ENCODE results near the gene S100B.

S100B gene
- total RNA-seq, result 0 to 3.3 (median 0.09) reads per million in 3 donors

DNA sequence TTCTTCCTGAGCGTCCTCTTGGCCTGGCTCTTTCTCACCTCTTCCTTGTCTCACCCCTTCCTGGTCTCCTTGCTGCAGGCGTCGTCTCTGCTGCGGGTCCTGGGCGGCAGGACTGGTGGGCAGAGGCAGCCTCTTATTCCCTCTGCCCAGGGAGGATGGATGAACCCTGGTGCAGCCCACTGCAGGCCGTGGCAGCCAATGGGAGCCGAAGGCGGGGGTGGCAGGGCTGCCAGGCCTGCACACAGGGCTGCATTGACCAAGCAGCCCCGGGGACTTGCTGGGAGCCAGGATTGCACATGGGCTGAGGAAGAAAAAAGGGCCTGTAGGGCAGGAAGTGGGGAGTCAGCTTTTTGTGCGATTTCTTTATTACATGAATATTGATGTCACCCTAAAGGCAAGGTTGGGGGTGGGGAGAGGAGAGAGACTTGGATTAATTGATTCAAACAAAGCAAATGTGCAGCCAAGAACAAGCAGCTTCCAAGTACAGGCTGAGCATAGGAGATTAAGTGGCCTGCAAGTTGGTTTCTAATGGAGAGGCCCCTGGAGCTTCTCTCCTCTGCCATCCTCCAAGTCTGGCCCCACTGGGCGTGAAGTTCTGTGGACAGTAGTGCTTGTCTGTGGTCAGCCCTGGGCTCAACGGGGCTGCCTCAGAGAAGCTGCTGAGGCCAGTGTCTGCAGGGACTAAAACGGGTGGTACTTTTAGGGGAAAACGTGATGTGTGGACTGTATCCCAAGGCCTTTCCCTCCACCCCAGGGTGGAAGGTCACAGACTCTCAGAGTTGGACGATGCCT is at the start of gene S100B:
Gene S100B, minus strand, starts transcription at position 108 of the 792 bp plus-strand sequence. CDS start 2,667 bp downstream, outside the sequence.
- Histone ChIP-seq H3K4me1 (ENCODE audit: control insufficient read depth, insufficient read depth, low read length, poor library complexity, severe bottlenecking) (peaks cover 22% of the 10 kb centered on the region), H3K27ac (ENCODE audit: insufficient read depth, low read length, poor library complexity, severe bottlenecking) (no peak within 1 kb of the TSS), H3K4me3 (ENCODE audit: insufficient read depth, low read depth, low read length, poor library complexity, severe bottlenecking) (no peak within 1 kb of the TSS), H3K9me3 (ENCODE audit: control insufficient read depth, low read length) (no peaks in the 10 kb centered on the region), H3K27me3 (replicated peaks; ENCODE audit: control insufficient read depth, insufficient read depth, low read length, poor library complexity, severe bottlenecking) (no peaks in the 10 kb centered on the region), H3K36me3 (ENCODE audit: control insufficient read depth, insufficient read depth, low read length) (no peaks in the 10 kb centered on the region)
- DNase-seq, result no peak

DNA sequence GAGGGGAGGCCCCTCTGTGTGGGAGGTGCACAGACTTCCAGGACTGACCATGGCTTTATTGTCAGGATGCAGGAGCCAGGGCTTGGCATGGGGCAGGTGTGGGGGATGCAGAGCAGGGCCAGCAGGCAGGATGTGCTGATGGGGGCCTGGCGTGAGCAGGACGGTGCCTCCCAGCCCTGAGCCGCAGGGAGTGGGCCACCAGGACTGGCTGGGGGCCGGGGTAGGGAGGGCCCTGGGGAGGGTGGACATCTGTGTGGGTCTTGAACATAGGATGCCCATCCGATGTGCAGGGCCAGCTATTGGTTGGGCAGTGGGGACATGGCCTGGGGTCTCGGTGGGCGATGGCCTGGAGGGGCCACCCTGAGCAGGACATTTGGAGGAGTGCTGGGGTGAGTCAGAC is 46.2 kb upstream of the S100B start:
- H3K4me3 ChIP-seq (ENCODE audit: insufficient read depth, low read depth, low read length, poor library complexity, severe bottlenecking), result no peak overlapping the region
- H3K36me3 ChIP-seq (ENCODE audit: control insufficient read depth, insufficient read depth, low read length), result peaks cover 92% of the 10 kb centered on the region

DNA sequence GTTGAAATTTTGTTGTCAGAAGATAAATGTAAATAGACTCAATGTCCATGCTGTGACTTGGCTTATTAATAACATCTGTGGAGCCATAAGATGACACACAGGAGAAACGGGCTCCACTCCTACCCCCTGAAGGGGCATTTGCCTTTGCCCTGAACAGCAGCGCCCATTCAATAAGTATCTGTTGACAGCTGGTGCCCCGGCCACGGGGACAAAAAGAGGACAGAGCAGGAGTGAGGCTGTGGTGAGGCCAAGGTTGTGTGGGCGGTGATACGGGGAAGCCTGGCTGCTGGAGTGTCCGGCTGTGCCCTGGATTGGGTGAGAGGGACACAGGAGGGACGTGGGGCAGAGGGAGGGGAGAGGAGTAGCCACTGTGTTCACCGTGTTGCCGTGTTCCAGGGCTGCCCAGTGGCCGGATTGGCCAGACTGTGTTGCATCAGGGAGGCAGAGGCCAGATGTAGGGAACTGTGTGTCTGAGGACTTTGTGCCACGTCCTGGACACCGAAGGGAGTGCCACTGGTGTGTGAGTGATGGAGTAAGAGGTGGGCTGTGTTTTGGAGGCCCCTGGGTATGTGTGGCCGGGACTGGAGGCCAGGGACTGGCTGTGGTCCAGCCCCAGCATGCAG is 45.7 kb upstream of the S100B start:
- peaks cover 92% of the 10 kb centered on the region for H3K36me3 ChIP-seq (ENCODE audit: control insufficient read depth, insufficient read depth, low read length)
- peaks cover 9% of the 10 kb centered on the region for H3K9me3 ChIP-seq (ENCODE audit: control insufficient read depth, low read length)
- H3K27ac ChIP-seq (ENCODE audit: insufficient read depth, low read length, poor library complexity, severe bottlenecking), result no peak overlapping the region
- no peaks in the 10 kb centered on the region for H3K27me3 ChIP-seq (replicated peaks; ENCODE audit: control insufficient read depth, insufficient read depth, low read length, poor library complexity, severe bottlenecking)
- H3K4me3 ChIP-seq (ENCODE audit: insufficient read depth, low read depth, low read length, poor library complexity, severe bottlenecking), result no peak overlapping the region
- DNase-seq, result no peak
- no peaks in the 10 kb centered on the region for H3K4me1 ChIP-seq (ENCODE audit: control insufficient read depth, insufficient read depth, low read length, poor library complexity, severe bottlenecking)

More for the DNA sequence above, 46.2 kb upstream of the S100B start:
- Histone ChIP-seq H3K27me3 (replicated peaks; ENCODE audit: control insufficient read depth, insufficient read depth, low read length, poor library complexity, severe bottlenecking) (no peaks in the 10 kb centered on the region), H3K9me3 (ENCODE audit: control insufficient read depth, low read length) (peaks cover 9% of the 10 kb centered on the region), H3K4me1 (ENCODE audit: control insufficient read depth, insufficient read depth, low read length, poor library complexity, severe bottlenecking) (no peaks in the 10 kb centered on the region), H3K27ac (ENCODE audit: insufficient read depth, low read length, poor library complexity, severe bottlenecking) (no peak overlapping the region)
- DNase-seq, result no peak

DNA sequence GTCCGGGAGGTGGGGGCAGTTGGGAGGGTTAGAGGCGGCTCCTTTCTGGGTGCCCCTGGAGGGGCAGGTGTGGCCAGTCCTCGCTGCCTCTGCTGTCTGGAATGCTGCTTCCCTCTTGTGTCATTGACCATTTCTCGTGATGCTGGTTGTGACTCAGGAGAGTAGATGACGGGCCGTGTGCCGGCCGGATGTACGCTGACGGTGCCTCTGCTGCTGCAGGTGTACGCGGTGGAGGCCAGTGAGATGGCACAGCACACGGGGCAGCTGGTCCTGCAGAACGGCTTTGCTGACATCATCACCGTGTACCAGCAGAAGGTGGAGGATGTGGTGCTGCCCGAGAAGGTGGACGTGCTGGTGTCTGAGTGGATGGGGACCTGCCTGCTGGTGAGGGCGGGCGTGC is 44.5 kb upstream of the S100B start:
- no peak for DNase-seq
- H3K36me3 ChIP-seq (ENCODE audit: control insufficient read depth, insufficient read depth, low read length), result peaks cover 92% of the 10 kb centered on the region
- H3K4me1 ChIP-seq (ENCODE audit: control insufficient read depth, insufficient read depth, low read length, poor library complexity, severe bottlenecking), result no peaks in the 10 kb centered on the region
- H3K27me3 ChIP-seq (replicated peaks; ENCODE audit: control insufficient read depth, insufficient read depth, low read length, poor library complexity, severe bottlenecking), result no peaks in the 10 kb centered on the region
- H3K9me3 ChIP-seq (ENCODE audit: control insufficient read depth, low read length), result peaks cover under 1% of the 10 kb centered on the region
- no peak overlapping the region for H3K4me3 ChIP-seq (ENCODE audit: insufficient read depth, low read depth, low read length, poor library complexity, severe bottlenecking)
- no peak overlapping the region for H3K27ac ChIP-seq (ENCODE audit: insufficient read depth, low read length, poor library complexity, severe bottlenecking)

DNA sequence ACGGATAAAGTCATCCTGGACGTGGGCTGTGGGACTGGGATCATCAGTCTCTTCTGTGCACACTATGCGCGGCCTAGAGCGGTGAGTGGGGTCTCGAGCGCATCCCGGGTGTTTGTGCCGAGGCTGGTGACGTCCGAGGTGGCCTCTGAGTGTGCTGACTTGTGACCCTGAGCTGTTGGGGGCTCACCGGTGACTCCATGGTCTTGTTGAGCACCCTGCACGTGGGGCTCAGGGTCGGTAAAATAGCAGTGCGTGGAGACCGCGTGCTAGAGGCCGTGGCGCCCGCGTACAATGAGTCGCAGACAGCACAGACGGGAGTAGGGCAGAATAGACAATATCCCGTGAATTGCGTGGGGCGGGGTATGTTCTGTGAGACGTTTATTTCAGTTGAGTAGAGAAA is 43.7 kb upstream of the S100B start:
- DNase-seq, result no peak
- Histone ChIP-seq H3K27ac (ENCODE audit: insufficient read depth, low read length, poor library complexity, severe bottlenecking) (no peak overlapping the region), H3K36me3 (ENCODE audit: control insufficient read depth, insufficient read depth, low read length) (peaks cover 92% of the 10 kb centered on the region), H3K9me3 (ENCODE audit: control insufficient read depth, low read length) (no peaks in the 10 kb centered on the region), H3K4me1 (ENCODE audit: control insufficient read depth, insufficient read depth, low read length, poor library complexity, severe bottlenecking) (no peaks in the 10 kb centered on the region), H3K4me3 (ENCODE audit: insufficient read depth, low read depth, low read length, poor library complexity, severe bottlenecking) (no peak overlapping the region), H3K27me3 (replicated peaks; ENCODE audit: control insufficient read depth, insufficient read depth, low read length, poor library complexity, severe bottlenecking) (no peaks in the 10 kb centered on the region)

DNA sequence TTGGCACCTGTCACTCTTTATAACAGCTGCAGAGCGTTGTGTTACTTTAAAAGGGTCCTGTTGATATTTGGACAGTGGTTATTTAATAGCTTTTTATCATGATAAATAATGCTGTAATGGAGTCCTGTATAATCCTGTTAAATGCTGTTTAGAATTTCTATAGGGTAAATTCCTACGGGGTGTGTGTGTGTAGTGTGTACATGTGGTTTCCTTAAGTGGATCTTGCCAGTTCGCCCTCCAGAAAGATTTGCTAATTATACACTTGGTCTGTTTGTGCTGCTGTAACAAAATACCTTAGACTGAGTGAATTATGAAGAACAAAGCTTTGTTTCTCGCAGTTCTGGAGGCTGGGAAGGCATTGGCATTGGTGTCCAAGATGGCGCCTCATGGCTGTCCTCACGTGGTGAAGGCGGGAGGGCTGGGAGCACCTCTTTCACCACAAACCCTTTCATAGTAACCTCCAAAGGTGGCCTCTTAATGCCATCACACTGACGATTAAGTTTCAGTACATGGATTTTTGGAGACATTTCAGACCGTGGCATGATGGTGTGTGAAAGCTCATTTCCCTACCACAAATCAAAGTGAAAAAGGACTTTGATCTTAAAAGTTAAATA is 41.8 kb upstream of the S100B start:
- H3K36me3 ChIP-seq (ENCODE audit: control insufficient read depth, insufficient read depth, low read length), result peaks cover 87% of the 10 kb centered on the region
- H3K4me1 ChIP-seq (ENCODE audit: control insufficient read depth, insufficient read depth, low read length, poor library complexity, severe bottlenecking), result no peaks in the 10 kb centered on the region
- H3K27me3 ChIP-seq (replicated peaks; ENCODE audit: control insufficient read depth, insufficient read depth, low read length, poor library complexity, severe bottlenecking), result no peaks in the 10 kb centered on the region
- H3K27ac ChIP-seq (ENCODE audit: insufficient read depth, low read length, poor library complexity, severe bottlenecking), result no peak overlapping the region
- DNase-seq, result no peak
- H3K4me3 ChIP-seq (ENCODE audit: insufficient read depth, low read depth, low read length, poor library complexity, severe bottlenecking), result no peak overlapping the region
- no peaks in the 10 kb centered on the region for H3K9me3 ChIP-seq (ENCODE audit: control insufficient read depth, low read length)

DNA sequence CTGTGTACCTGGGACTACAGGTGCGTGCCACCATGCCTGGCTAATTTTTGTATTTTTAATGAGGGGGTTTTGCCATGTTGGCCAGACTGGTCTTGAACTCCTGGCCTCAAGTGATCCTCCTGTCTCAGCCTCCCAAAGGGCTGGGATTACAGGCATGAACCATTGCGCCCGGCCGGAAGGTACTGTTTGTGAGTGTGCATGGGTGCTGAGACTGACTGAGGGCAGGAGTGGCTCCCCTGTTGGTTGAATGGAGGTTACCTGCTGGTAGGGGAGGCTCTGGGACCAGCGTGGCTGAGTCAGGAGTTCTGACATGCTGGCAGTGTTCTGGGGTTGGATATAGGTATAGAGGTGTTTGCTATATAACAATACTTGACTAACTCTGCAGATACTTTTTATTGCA is 41.0 kb upstream of the S100B start:
- Histone ChIP-seq H3K27ac (ENCODE audit: insufficient read depth, low read length, poor library complexity, severe bottlenecking) (no peak overlapping the region), H3K9me3 (ENCODE audit: control insufficient read depth, low read length) (no peaks in the 10 kb centered on the region), H3K36me3 (ENCODE audit: control insufficient read depth, insufficient read depth, low read length) (peaks cover 87% of the 10 kb centered on the region), H3K27me3 (replicated peaks; ENCODE audit: control insufficient read depth, insufficient read depth, low read length, poor library complexity, severe bottlenecking) (no peaks in the 10 kb centered on the region), H3K4me1 (ENCODE audit: control insufficient read depth, insufficient read depth, low read length, poor library complexity, severe bottlenecking) (no peaks in the 10 kb centered on the region), H3K4me3 (ENCODE audit: insufficient read depth, low read depth, low read length, poor library complexity, severe bottlenecking) (no peak overlapping the region)
- DNase-seq, result no peak

DNA sequence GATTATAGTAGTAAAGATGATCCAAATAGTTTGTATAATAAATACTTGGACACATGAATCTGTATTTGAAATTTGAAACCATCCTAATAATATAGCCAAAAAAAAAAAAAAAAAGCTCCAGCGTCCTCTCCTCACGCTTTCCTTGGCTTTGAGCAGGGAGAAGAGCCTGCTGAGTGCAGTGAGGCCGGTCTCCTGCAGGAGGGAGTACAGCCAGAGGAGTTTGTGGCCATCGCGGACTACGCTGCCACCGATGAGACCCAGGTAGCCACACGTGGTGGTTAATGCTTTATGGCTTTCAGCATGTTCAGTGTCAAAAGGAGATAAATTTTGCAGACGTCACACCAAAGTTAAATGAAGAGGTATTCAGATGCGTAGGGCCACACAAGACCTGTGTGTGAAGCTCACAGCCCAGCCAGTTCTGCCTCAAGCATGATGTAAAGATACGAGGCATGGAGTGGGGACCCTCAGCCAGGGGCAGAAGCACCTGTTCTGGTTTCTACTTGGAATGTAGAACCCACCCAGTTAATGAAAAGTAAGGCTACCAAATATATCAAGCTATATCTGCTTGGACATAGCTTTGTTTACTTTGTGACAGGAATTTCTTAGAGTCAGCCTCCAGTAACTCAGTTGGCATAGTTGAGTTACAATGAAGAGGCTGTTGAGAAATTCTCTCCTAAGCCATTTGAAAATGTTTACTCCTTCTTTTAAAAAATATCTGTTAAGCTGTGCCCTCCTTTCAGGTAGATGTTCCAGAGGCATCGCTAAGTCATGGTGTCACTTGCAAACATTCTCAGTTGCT is 38.7 kb upstream of the S100B start:
- no peak overlapping the region for H3K27ac ChIP-seq (ENCODE audit: insufficient read depth, low read length, poor library complexity, severe bottlenecking)
- no peaks in the 10 kb centered on the region for H3K27me3 ChIP-seq (replicated peaks; ENCODE audit: control insufficient read depth, insufficient read depth, low read length, poor library complexity, severe bottlenecking)
- peaks cover 64% of the 10 kb centered on the region for H3K36me3 ChIP-seq (ENCODE audit: control insufficient read depth, insufficient read depth, low read length)

DNA sequence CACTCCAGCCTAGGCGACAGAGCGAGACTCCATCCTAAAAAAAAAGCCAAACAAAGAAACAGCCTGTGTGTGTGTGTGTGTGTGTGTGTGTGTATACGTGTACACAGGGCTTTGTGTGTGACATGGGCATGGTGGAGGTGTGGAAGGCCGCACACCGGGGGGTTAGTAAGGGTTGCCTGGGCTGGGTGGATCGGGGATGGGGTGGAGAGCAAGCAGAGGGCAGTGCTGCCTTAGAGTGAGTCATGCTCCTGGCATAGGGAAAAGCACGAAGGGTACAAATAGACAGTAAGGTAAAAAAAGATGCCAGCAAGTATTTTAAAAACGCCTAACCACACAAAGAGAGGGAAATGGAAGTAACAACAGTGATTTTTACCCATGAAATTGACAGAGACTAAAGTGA is 36.8 kb upstream of the S100B start:
- H3K4me3 ChIP-seq (ENCODE audit: insufficient read depth, low read depth, low read length, poor library complexity, severe bottlenecking), result no peak overlapping the region
- no peaks in the 10 kb centered on the region for H3K9me3 ChIP-seq (ENCODE audit: control insufficient read depth, low read length)
- DNase-seq, result no peak
- H3K4me1 ChIP-seq (ENCODE audit: control insufficient read depth, insufficient read depth, low read length, poor library complexity, severe bottlenecking), result peaks cover 16% of the 10 kb centered on the region
- H3K27me3 ChIP-seq (replicated peaks; ENCODE audit: control insufficient read depth, insufficient read depth, low read length, poor library complexity, severe bottlenecking), result no peaks in the 10 kb centered on the region
- H3K36me3 ChIP-seq (ENCODE audit: control insufficient read depth, insufficient read depth, low read length), result peaks cover 53% of the 10 kb centered on the region
- no peak overlapping the region for H3K27ac ChIP-seq (ENCODE audit: insufficient read depth, low read length, poor library complexity, severe bottlenecking)

More for the DNA sequence above, 38.7 kb upstream of the S100B start:
- Histone ChIP-seq H3K4me3 (ENCODE audit: insufficient read depth, low read depth, low read length, poor library complexity, severe bottlenecking) (no peak overlapping the region), H3K9me3 (ENCODE audit: control insufficient read depth, low read length) (no peaks in the 10 kb centered on the region), H3K4me1 (ENCODE audit: control insufficient read depth, insufficient read depth, low read length, poor library complexity, severe bottlenecking) (peaks cover 5% of the 10 kb centered on the region)
- no peak for DNase-seq
